OCI-LY1 (cell line): ENCODE data around the gene BMP8B.

Source experiments
- CTCF ChIP-seq: fragments of 200-600 bp; sonication (generic), shearing (Covaris generic); IDR thresholded peaks from 2 replicates; pipeline ENCODE4 v1.5.1; 2017; ENCODE audit warnings: mild to moderate bottlenecking, antibody characterized with exemption, low read length, moderate library complexity, mixed read lengths
- EZH2 ChIP-seq: fragments of 200-600 bp; sonication (generic), shearing (Covaris generic); IDR thresholded peaks from 2 replicates; pipeline ENCODE4 v1.8.0; 2017; ENCODE audit warnings: borderline replicate concordance, mixed run types, mild to moderate bottlenecking, antibody characterized with exemption, low read length, moderate library complexity, mixed read lengths

- no peak for TF ChIP-seq CTCF
- no peak for TF ChIP-seq EZH2
Measured at GRCh38 chr1:39757501-39757900, 31.2 kb downstream of the BMP8B start.
